Rectal smooth muscle tissue (tissue), 1 donor: ENCODE results near the gene SUSD5.
"Not testable (repeated sequence)": the region's sequence is repeated elsewhere in the genome, so short reads cannot be mapped to it uniquely, and the experiment has no call there.

Source experiments
- H3K27ac ChIP-seq: one replicate; pipeline ENCODE4 v1.7.0; 2013; ENCODE audit warnings: low read depth, low read length, inconsistent platforms
- H3K27me3 ChIP-seq: one replicate; pipeline ENCODE4 v1.7.0; 2013; ENCODE audit warnings: low read length; ENCODE audit not compliant: control insufficient read depth, insufficient read depth
- H3K36me3 ChIP-seq: one replicate; pipeline ENCODE4 v1.7.0; 2013; ENCODE audit warnings: low read length; ENCODE audit not compliant: control insufficient read depth, insufficient read depth
- H3K4me1 ChIP-seq: one replicate; pipeline ENCODE4 v1.7.0; 2013; ENCODE audit warnings: low read length; ENCODE audit not compliant: control insufficient read depth, insufficient read depth
- H3K4me3 ChIP-seq: one replicate; pipeline ENCODE4 v1.7.0; 2013; ENCODE audit warnings: low read length
- H3K9ac ChIP-seq: one replicate; pipeline ENCODE4 v1.7.0; 2013; ENCODE audit warnings: low read length

The SUSD5 gene

DNA sequence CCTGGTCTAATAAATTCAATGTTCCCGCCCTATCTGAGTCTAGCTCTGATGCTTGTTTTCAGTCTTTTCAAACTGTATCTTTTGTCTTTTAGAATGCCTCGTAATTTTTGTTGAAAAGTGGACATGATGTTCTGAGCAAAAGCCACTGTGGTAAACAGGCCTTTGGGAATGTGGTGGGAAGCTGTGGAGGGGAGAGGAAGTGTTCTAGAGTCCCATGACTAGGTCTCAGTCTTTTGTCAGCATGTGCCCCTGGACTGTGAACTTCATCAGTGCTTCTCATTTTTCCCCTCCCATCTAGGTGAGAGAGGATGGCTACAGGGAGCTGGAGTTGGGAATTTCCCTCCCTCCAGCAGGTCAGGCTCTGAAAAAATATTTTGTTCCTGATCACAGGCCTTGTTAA, 33.7 kb downstream of the SUSD5 start:
- Histone ChIP-seq H3K27ac (no peak overlapping the region), H3K4me1 (no peaks in the 10 kb centered on the region), H3K27me3 (no peaks in the 10 kb centered on the region), H3K4me3 (no peak overlapping the region), H3K9ac (no peak overlapping the region), H3K36me3 (no peaks in the 10 kb centered on the region)

DNA sequence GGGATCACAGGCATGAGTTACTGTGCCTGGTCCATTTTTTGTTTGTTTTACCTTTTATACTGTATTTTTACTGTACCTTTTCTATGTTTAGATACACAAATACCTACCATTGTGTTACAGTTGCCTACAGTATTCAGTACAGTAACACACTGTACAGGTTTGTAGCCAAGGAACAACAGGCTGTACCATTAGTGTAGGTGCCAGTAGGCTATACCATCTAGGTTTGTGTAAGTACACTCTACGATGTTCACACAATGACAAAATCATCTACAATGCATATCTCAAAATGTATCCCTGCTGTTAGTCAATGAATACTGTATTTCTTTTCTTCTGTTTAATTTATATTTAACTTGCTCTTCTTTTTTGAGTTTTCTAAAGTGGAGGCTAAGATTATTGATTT, 37.0 kb downstream of the SUSD5 start:
- H3K27ac ChIP-seq, H3K36me3 ChIP-seq, H3K27me3 ChIP-seq, H3K4me3 ChIP-seq, H3K4me1 ChIP-seq, H3K9ac ChIP-seq: not testable (repeated sequence)

DNA sequence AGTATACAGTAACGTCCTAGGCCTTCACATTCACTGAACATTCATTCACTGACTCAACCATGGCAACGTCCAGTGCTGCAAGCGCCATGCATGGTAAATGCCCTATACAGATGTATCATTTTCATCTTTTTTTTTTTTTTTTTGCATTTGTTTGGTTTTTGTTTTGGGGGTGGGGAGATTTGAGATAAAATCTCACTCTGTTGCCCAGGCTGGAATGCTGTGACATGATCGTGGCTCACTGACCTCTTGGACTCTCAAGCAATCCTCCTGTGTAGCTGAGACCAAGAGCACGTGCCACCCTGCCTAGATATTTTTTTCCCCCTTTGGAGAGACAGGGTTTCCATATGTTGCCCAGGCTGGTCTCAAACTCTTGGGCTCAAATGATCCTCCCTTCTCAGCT, 37.4 kb downstream of the SUSD5 start:
- no peak overlapping the region for H3K9ac ChIP-seq
- no peak overlapping the region for H3K27ac ChIP-seq
- no peak overlapping the region for H3K4me3 ChIP-seq
- H3K4me1 ChIP-seq = no peaks in the 10 kb centered on the region
- no peaks in the 10 kb centered on the region for H3K36me3 ChIP-seq
- H3K27me3 ChIP-seq = no peaks in the 10 kb centered on the region

DNA sequence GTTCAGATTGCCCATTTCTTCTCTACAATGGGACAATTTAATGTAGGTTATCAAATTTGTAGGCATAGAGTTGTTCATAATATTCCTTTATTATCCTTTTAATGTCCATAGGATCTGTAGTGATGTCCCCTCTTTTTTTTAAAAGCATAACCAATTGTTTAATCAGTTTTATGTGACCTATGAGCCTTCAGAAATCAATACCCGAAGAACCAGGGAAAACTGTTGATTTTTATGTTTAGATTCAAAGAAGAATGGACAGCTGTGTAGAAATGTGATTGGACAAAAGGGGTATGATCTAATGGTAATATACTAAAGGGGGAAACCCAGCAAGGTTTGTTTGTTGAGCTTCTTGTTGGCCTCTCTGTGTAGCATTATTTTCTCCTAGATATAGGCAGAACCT, 39.5 kb downstream of the SUSD5 start:
- Histone ChIP-seq H3K4me3 (no peak overlapping the region), H3K9ac (no peak overlapping the region), H3K27me3 (no peaks in the 10 kb centered on the region), H3K4me1 (no peaks in the 10 kb centered on the region), H3K27ac (no peak overlapping the region), H3K36me3 (no peaks in the 10 kb centered on the region)

DNA sequence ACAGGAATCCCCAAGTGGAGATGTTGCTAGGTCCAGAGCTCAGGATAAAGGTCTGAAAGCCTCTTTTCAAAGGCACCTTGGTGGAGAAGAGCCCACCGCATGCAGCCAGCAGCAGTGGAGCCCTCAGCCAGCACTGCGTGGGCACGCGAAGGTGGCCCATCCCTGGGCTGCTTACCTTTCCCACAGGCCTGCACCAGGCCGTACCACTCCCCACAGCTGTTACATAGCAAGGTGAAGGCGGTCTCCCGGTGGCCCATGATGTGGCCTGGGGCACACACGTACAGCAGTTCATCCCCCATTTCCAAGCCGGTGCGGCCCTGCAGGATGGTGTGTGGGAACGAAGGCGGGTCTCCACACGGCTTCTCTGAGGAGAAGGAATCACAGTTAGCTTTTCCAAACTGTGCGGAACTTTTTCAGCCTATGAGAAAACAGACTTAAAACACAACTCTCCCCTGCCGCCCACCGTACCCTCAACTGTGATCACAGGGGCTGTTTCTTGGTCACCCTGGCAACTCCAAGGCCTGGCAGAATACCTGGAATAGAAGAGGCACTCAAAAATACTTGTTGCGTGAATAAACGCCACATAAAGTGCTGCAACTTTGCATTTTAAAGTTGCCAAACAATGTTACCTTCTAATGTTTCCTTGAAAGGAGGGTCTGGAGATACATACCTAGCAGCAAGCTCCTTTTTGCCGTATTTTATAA, 43.7 kb downstream of the SUSD5 start:
- Histone ChIP-seq H3K36me3 (no peaks in the 10 kb centered on the region), H3K27me3 (no peaks in the 10 kb centered on the region), H3K4me1 (no peaks in the 10 kb centered on the region), H3K4me3 (no peak overlapping the region), H3K9ac (no peak overlapping the region), H3K27ac (no peak overlapping the region)

DNA sequence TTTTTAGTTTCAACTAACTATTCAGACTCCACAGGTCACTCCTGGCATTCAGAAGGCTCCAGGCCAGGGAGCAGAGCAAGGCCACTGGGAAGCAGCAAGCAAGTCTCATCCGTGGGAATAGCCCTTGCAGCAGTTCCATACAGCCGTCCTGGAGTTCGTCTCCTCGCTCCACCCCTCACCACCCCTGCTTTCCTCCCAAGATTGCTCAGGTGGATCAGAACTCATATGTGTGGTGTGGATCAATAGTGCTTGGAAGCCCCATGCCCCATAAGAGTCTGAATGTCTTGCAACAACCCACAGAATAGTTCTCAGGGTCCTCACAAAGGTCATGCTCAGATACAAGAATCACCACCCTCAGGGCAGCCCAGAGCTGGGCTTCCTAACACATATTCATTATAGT, 44.5 kb downstream of the SUSD5 start:
- H3K27me3 ChIP-seq = no peaks in the 10 kb centered on the region
- H3K27ac ChIP-seq = no peak overlapping the region
- H3K4me1 ChIP-seq = no peaks in the 10 kb centered on the region
- H3K4me3 ChIP-seq = no peak overlapping the region
- no peak overlapping the region for H3K9ac ChIP-seq
- H3K36me3 ChIP-seq = no peaks in the 10 kb centered on the region

DNA sequence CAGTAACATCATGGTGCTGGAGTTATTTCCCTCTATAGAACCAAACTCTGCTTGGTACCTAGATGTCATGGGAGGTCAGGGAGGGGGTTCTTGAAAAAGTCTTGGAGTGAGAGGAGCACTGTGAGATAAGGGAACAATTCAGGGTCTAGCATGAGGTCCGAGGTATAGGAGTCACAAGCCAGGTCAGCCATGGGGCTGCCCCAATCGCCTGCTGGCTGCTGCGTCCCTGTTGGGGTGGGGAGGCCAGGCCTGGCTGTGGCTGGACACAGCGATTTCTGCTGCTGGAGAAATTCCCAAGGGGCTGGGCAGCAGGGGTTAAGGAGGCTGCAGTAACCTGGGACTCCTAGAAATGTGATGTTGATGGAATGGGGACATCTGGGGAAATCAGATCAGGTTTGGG, 44.9 kb downstream of the SUSD5 start:
- Histone ChIP-seq H3K4me1 (no peaks in the 10 kb centered on the region), H3K9ac (no peak overlapping the region), H3K36me3 (no peaks in the 10 kb centered on the region), H3K27ac (no peak overlapping the region), H3K4me3 (no peak overlapping the region), H3K27me3 (no peaks in the 10 kb centered on the region)

DNA sequence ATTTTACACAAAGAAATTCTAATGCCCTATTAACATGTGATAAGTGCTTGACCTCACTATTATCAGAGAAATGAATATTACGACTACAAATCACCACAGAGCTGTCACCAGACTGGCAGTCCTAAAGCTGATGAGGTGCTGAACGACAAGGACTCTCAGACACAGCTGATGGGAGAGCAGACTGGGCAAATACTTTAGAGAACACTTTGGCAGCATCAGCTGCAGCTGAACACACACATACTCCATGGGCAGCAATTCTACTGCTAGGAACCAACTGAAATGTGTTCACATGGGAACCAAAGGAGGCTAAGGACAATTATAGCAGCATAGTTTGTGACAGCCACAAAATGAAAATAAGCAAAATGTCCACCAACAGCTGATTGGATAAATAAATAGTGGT, 45.5 kb downstream of the SUSD5 start:
- no peaks in the 10 kb centered on the region for H3K4me1 ChIP-seq
- H3K4me3 ChIP-seq = no peak overlapping the region
- H3K27ac ChIP-seq = no peak overlapping the region
- H3K9ac ChIP-seq = no peak overlapping the region
- no peaks in the 10 kb centered on the region for H3K36me3 ChIP-seq
- no peaks in the 10 kb centered on the region for H3K27me3 ChIP-seq

DNA sequence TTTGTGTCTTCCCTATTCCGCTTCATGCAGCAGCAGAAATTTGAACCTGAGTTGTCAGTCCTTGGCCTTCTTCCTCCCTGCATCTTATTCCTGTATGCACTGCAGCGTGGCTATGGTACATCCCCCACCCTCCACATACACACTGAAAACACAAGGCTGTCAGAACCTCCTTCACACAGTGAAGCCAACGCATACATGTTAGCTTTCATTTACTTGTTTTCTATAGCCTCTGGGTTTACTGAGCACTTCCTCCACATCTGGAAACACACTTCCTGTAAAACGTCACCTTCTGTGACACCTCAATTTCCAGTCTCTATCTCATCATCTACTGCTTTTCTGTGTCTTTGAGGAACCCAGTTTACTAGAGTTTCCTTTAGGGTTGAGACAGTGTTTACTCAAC, 47.0 kb downstream of the SUSD5 start:
- H3K9ac ChIP-seq = no peak overlapping the region
- no peaks in the 10 kb centered on the region for H3K36me3 ChIP-seq
- no peaks in the 10 kb centered on the region for H3K4me1 ChIP-seq
- H3K27me3 ChIP-seq = no peaks in the 10 kb centered on the region
- no peak overlapping the region for H3K4me3 ChIP-seq
- H3K27ac ChIP-seq = no peak overlapping the region

DNA sequence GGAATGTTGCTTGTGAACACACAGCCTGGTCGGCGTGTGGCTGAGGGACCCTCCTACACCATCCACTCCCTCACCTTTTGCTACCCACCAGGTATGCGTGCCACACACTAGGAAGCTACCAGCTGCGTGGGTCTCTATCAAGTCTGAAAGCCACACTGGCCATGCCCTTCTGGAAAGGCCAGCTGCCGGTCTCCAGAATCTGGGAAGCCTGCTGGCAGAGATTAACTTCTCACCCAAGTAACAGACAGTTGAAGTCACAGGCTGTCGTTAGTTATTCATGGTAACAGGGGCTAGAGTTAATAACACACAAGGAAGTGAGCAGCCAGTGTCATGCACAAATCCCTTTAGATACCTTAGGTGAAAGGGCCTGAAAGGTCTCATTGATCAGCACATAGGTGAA, 48.1 kb downstream of the SUSD5 start:
- Histone ChIP-seq H3K9ac (no peak overlapping the region), H3K27me3 (no peaks in the 10 kb centered on the region), H3K36me3 (no peaks in the 10 kb centered on the region), H3K4me3 (no peak overlapping the region), H3K27ac (no peak overlapping the region), H3K4me1 (no peaks in the 10 kb centered on the region)

DNA sequence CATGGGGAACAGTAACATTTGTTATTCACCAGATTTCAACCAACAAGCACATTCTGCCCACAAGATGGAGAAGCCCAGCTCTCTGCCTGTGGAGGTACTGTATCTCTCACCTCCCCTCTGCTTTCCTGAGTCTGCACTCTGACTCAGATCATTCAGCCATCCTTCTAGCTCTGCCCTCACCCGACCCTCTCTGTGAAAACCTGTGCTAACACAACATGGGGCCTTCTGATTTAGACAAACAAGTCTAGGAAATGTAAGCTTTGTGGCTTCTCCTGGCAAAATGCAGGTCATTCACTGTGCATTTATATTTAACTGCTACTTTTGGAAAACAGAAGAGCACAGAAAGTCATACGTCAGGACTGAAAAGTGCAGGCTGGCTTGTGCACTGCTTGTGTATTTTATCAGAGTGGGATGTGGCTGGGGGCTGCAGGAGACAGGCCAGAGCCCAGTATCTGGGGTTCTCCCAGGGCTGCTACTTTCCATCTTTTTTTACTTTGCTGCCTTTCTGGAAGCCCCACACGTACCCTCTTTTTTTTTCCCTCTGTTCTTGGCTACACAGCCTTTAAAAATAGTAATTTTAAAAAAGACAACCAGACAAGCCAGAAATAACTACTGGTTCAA, 50.8 kb downstream of the SUSD5 start:
- Histone ChIP-seq H3K9ac (no peak overlapping the region), H3K4me1 (no peaks in the 10 kb centered on the region), H3K36me3 (no peaks in the 10 kb centered on the region), H3K27me3 (no peaks in the 10 kb centered on the region), H3K27ac (no peak overlapping the region), H3K4me3 (no peak overlapping the region)

DNA sequence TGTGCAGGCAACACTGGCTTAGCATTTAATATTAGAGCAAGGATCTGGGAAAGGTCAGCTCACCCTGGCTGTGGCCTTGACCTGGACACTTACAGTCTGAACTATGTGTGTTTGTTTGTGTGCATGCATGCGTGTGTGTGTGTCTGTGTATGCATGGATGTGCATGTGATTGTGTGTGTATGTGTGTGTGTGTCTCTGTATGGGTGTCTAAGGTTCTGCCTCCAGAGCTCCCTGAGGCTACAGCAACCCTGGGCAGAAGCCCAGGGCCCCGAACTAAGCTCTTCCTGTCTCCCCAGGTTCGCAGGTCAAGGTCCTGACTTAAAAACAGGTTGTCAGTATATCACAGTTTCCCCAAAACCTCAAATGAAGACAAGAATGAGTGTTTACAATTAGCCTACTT, 51.3 kb downstream of the SUSD5 start:
- H3K27ac ChIP-seq = no peak overlapping the region
- H3K9ac ChIP-seq = no peak overlapping the region
- H3K4me3 ChIP-seq = no peak overlapping the region
- no peaks in the 10 kb centered on the region for H3K27me3 ChIP-seq
- H3K4me1 ChIP-seq = no peaks in the 10 kb centered on the region
- no peaks in the 10 kb centered on the region for H3K36me3 ChIP-seq

DNA sequence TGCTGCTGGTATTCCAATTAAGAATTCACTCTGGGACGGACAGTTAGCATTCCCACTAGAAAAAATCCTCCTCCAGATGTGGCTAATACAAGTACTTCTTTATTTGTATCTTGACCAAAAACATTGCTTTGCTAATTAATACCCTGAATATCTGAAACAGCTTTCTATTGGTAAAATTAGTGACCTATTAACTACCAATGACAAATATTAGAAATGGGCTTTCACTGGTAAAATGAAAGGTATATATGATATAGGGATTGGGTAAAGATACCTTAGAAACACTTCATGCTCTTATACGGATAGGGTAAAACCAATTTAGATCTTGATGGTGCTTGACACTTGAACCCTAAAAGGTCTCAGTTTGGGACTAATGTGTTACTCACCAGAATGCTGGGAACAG, 52.5 kb downstream of the SUSD5 start:
- Histone ChIP-seq H3K4me1 (no peaks in the 10 kb centered on the region), H3K36me3 (no peaks in the 10 kb centered on the region), H3K9ac (no peak overlapping the region), H3K4me3 (no peak overlapping the region), H3K27me3 (no peaks in the 10 kb centered on the region), H3K27ac (no peak overlapping the region)
